ENCODE measurements around the gene CARD10.

CARD10 gene

GRCh38 chr22:37535159-37535558, 15.9 kb upstream of the CARD10 start:
- no peak for TF ChIP-seq REST (IDR thresholded peaks at IDR 0.05; ENCODE audit: insufficient replicate concordance, low read depth)
- TF ChIP-seq SPI1 (IDR thresholded peaks at IDR 0.05; ENCODE audit: borderline replicate concordance, low read depth) = no peak
- TF ChIP-seq GABPA (IDR thresholded peaks at IDR 0.05; ENCODE audit: low read depth) = no peak
- TF ChIP-seq POLR2AphosphoS5 (IDR thresholded peaks at IDR 0.05; ENCODE audit: low read depth) = no peak
- Histone ChIP-seq H3K4me3 (replicated peaks; ENCODE audit: insufficient read depth, low read length) (no peak overlapping the region), H3K27ac (replicated peaks) (no peak overlapping the region)

GRCh38 chr22:37534445-37534844, 15.2 kb upstream of the CARD10 start:
- Histone ChIP-seq H3K27me3 (ENCODE audit: insufficient read depth, poor library complexity, severe bottlenecking) (no peaks in the 10 kb centered on the region), H3K4me3 (replicated peaks; ENCODE audit: insufficient read depth, low read length) (no peak overlapping the region), H3K27ac (replicated peaks) (peak overlapping the region; percentile 24)
- TF ChIP-seq POLR2AphosphoS5 (IDR thresholded peaks at IDR 0.05; ENCODE audit: low read depth) = no peak
- TF ChIP-seq SPI1 (IDR thresholded peaks at IDR 0.05; ENCODE audit: borderline replicate concordance, low read depth) = no peak
- TF ChIP-seq GABPA (IDR thresholded peaks at IDR 0.05; ENCODE audit: low read depth) = no peak
- TF ChIP-seq CTCF (IDR thresholded peaks at IDR 0.05; ENCODE audit: insufficient read depth, low read length) = no peak
- no peak for TF ChIP-seq REST (IDR thresholded peaks at IDR 0.05; ENCODE audit: insufficient replicate concordance, low read depth)
- DNase-seq (ENCODE audit: low read depth in 1 of 2, low spot score in 1 of 2) = no peak

More at GRCh38 chr22:37535159-37535558, 15.9 kb upstream of the CARD10 start:
- DNase-seq (ENCODE audit: low read depth in 1 of 2, low spot score in 1 of 2) = no peak
- no peaks in the 10 kb centered on the region for H3K27me3 ChIP-seq (ENCODE audit: insufficient read depth, poor library complexity, severe bottlenecking)

- Histone ChIP-seq H3K4me3 (replicated peaks; ENCODE audit: insufficient read depth, low read length) (no peak overlapping the region), H3K27ac (replicated peaks) (peak overlapping the region; percentile 24), H3K27me3 (ENCODE audit: insufficient read depth, poor library complexity, severe bottlenecking) (no peaks in the 10 kb centered on the region)
- TF ChIP-seq SPI1 (IDR thresholded peaks at IDR 0.05; ENCODE audit: borderline replicate concordance, low read depth) (peak; percentile 93), POLR2AphosphoS5 (IDR thresholded peaks at IDR 0.05; ENCODE audit: low read depth) (no peak), REST (IDR thresholded peaks at IDR 0.05; ENCODE audit: insufficient replicate concordance, low read depth) (no peak), CTCF (IDR thresholded peaks at IDR 0.05; ENCODE audit: insufficient read depth, low read length) (no peak)
- peak; percentile 58 to 70 for DNase-seq (ENCODE audit: low read depth in 1 of 2, low spot score in 1 of 2)
Observed at GRCh38 chr22:37533995-37534394, 14.8 kb upstream of the CARD10 start.
